Measurements from ENCODE around the gene DNASE1. TPM values are rescaled to one million over a fixed set of nuclear protein-coding genes. Genes with fewer than 3 reads are reported as not detected.
"Not testable (repeated sequence)": the region's sequence is repeated elsewhere in the genome, so short reads cannot be mapped to it uniquely, and the experiment has no call there.

DNASE1 gene
- total and polyA plus RNA-seq, 9 of the 15 experiments (the other 6 are each of a cell fraction or from before 2014, with no cell fraction given), result 0.53 to 10.1 (median 5.9) TPM

- BruUV-seq (replicated peaks); FAIRE-seq; H3K9ac ChIP-seq (ENCODE audit: insufficient read depth in 1 of 2, low read depth in 2 of 2, low read length in 2 of 2); H4K20me1 ChIP-seq (replicated peaks; ENCODE audit: control insufficient read depth, insufficient read depth, low read length); intact Hi-C loops (cut with micrococcal nuclease); DNase-seq (ENCODE audit: extremely low read depth in 1 of 4, low spot score in 3 of 4); H3K4me2 ChIP-seq (ENCODE audit: insufficient read depth, low read length); CTCF ChIA-PET (ENCODE audit: low intra/inter-chr PET ratio); H3K9me3 ChIP-seq (replicated peaks; ENCODE audit: control insufficient read depth, insufficient read depth, low read depth, low read length); H3K27me3 ChIP-seq (ENCODE audit: control insufficient read depth in 2 of 2, insufficient read depth in 2 of 2, low read length in 2 of 2); H3K36me3 ChIP-seq (ENCODE audit: control insufficient read depth, insufficient read depth, low read length); ATAC-seq; H3K4me3 ChIP-seq; H3K9me1 ChIP-seq (ENCODE audit: control insufficient read depth, insufficient read depth, low read length); H3K27ac ChIP-seq (ENCODE audit: extremely low read depth, low read depth, low read length); in situ Hi-C loops (cut with MboI); H2AFZ ChIP-seq (ENCODE audit: low read depth, low read length): not testable (repeated sequence)
- WGBS (ENCODE audit: insufficient coverage, low coverage, missing lambda C conversion rate), result 91% methylated on average over 13 of the region's 13 CpGs
- H3K4me1 ChIP-seq (replicated peaks in 1 of 2; ENCODE audit: control insufficient read depth in 2 of 2, insufficient read depth in 2 of 2, low read length in 2 of 2), result peaks cover 15 to 21% of the 10 kb centered on the region in 2 experiments; a peak in 4 of 5 replicates
- H3K79me2 ChIP-seq (ENCODE audit: control insufficient read depth, insufficient read depth, low read length), result peaks cover 34% of the 10 kb centered on the region
- POLR2A ChIA-PET, result interaction anchor here (0.5 to 1.2 kb wide), 4 partner anchors 9 to 84 kb away, joined by 3 to 4 read pairs (median 4); no protein-coding TSS in a partner anchor
Observed at GRCh38 chr16:3608976-3609375, 45.5 kb upstream of the DNASE1 start.

- POLR2A ChIA-PET, result interaction anchor here (0.7 to 0.9 kb wide), 2 partner anchors 12 to 59 kb away, joined by 3 read pairs; no protein-coding TSS in a partner anchor
- ATAC-seq, result no peak
- intact Hi-C loops (cut with micrococcal nuclease) (no loop called here), in situ Hi-C loops (cut with MboI) (no loop called here)
- H3K9me1 ChIP-seq (ENCODE audit: control insufficient read depth, insufficient read depth, low read length), result no peaks in the 10 kb centered on the region
- peak overlapping the region; percentile 92; the same call in 1 of the 2 replicates for H2AFZ ChIP-seq (ENCODE audit: low read depth, low read length)
- FAIRE-seq, result peak; percentile 72
- no peaks in the 10 kb centered on the region for H4K20me1 ChIP-seq (replicated peaks; ENCODE audit: control insufficient read depth, insufficient read depth, low read length)
- H3K27ac ChIP-seq (ENCODE audit: extremely low read depth, low read depth, low read length), result peak overlapping the region; percentile 84; the same call in 1 of the 3 replicates
- H3K79me2 ChIP-seq (ENCODE audit: control insufficient read depth, insufficient read depth, low read length), result peaks cover 44% of the 10 kb centered on the region
- DNase-seq (ENCODE audit: extremely low read depth in 1 of 4, low spot score in 3 of 4), result peak in 1 of 4 experiments; percentile 48
- no peaks in the 10 kb centered on the region for H3K9me3 ChIP-seq (replicated peaks; ENCODE audit: control insufficient read depth, insufficient read depth, low read depth, low read length)
- H3K4me1 ChIP-seq (replicated peaks in 1 of 2; ENCODE audit: control insufficient read depth in 2 of 2, insufficient read depth in 2 of 2, low read length in 2 of 2), result peaks cover 19 to 21% of the 10 kb centered on the region in 2 experiments; a peak in 4 of 5 replicates
- H3K36me3 ChIP-seq (ENCODE audit: control insufficient read depth, insufficient read depth, low read length), result peaks cover 7% of the 10 kb centered on the region; the same call in 2 of the 3 replicates
- no TSS peak for BruUV-seq (replicated peaks)
- WGBS (ENCODE audit: insufficient coverage, low coverage, missing lambda C conversion rate), result 33% methylated on average over 14 of the region's 14 CpGs
- H3K4me2 ChIP-seq (ENCODE audit: insufficient read depth, low read length), result peak overlapping the region; percentile 97
- CTCF ChIA-PET (ENCODE audit: low intra/inter-chr PET ratio), result no interaction called here
- H3K9ac ChIP-seq (ENCODE audit: insufficient read depth in 1 of 2, low read depth in 2 of 2, low read length in 2 of 2), result peak overlapping the region; percentile 90 to 94; a peak in 3 of 4 replicates
- H3K4me3 ChIP-seq, result peak overlapping the region; percentile 96
- H3K27me3 ChIP-seq (ENCODE audit: control insufficient read depth in 2 of 2, insufficient read depth in 2 of 2, low read length in 2 of 2), result no peaks in the 10 kb centered on the region
- TF ChIP-seq, protein P1, sequence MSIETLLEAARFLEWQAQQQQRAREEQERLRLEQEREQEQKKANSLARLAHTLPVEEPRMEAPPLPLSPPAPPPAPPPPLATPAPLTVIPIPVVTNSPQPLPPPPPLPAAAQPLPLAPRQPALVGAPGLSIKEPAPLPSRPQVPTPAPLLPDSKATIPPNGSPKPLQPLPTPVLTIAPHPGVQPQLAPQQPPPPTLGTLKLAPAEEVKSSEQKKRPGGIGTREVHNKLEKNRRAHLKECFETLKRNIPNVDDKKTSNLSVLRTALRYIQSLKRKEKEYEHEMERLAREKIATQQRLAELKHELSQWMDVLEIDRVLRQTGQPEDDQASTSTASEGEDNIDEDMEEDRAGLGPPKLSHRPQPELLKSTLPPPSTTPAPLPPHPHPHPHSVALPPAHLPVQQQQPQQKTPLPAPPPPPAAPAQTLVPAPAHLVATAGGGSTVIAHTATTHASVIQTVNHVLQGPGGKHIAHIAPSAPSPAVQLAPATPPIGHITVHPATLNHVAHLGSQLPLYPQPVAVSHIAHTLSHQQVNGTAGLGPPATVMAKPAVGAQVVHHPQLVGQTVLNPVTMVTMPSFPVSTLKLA (conservative IDR thresholded peaks at IDR 0.05), result peak in 1 of 2 experiments; percentile 30; a peak in 1 of 4 replicates
- TF ChIP-seq NRF1 (conservative IDR thresholded peaks at IDR 0.05 in 1 of 2, IDR thresholded peaks at IDR 0.05 in 1 of 2), result 0 out of 4 replicates have a peak, but pooled peaks of 1 of the 2 experiments have one; percentile 16
Observed at GRCh38 chr16:3609895-3610697, 44.4 kb upstream of the DNASE1 start.
